ENCODE data around the gene EDA.

DNA sequence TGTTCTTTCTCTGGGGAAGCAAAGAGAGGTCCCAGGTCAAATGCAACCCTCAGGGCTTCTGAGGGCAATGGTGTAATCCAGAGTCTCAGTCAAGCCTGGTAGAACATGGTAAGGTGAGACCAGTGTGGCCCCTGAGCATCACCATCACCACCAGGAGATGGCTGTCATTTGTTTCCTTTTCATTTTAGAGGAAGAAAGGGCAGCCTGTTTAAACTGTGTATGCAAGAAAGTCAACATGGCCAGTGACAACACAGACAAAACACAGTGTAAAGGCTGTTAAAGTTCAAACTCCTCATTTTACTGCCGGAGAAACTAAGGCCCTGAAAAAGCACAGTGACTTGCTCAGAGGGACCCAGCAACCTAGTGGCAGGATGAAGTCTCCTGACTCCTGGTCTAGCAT lies 2.0 kb upstream of the EDA start:
- TF ChIP-seq CTCF (conservative IDR thresholded peaks at IDR 0.05) (no peak), ZFX (IDR thresholded peaks at IDR 0.05) (no peak)
